AML-193 (cell line): ENCODE results near the gene OR5M10.
"Not testable (repeated sequence)": the region's sequence is repeated elsewhere in the genome, so short reads cannot be mapped to it uniquely, and the experiment has no call there.

ENCODE experiments used
- DNase-seq, 2 experiments: peaks; one replicate each; lab custom pipeline; 2025; lab: John Stamatoyannopoulos, UW

The OR5M10 gene

DNA sequence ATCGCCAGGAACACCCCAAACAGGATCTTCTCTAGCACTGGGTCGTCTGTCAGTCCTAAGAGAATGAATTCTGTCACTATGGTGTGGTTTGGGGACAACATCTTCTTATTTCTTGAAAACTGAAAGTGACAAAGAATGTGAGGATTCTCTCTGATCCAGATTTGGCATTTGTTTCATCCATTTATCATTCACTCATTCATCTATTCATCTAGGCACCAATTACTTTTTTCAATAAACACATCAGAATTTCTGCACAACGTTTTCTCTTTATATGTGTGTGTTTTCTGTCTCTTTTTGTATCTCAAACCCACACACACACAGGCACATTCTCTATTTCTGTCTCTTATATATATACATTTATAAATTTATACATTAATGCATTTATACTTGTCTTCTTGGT, at the start of gene OR5M10:
Gene OR5M10, minus strand, starts transcription at position 101 of the 400 bp plus-strand sequence. Its CDS starts 0 bp downstream, at position 101.
- DNase-seq: no peak

DNA sequence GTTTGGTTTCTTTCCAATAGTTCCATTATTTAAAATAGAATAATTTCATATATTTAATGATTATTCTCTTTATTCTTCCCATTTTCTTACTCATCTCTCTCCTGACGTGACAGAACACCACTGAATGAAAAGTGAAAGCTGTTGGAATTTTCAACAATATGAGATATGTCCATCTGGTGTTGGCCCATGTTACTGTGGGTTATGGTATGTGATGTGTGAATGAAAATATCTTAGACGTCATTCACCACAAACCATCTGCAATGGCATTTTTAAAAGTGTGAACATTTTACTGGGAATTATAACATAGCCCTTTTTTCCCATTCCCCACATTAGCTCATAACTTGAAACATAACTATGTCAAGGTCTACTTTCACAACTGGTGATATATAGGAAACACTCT, 48.4 kb upstream of the OR5M10 start:
- no peak for DNase-seq

DNA sequence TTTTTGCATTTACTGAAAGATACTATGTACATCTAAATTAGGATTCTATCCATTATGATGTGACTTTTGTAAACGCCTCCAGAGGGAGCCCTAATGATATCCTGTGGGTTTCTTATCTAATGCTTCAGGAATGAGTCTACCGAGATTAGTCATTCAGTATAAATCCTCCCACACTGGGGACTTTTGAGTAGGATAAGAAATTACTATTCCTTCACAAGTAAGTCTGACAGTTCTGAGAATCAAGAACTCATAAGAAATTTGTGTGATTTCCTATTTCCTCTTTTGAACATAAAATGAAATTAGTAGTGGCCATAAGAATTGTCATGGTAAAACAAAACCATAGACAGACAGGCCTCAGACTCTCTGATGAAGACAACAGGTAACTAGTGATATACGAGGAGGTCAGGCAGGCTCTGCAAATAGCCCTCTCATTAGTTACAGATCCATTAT, 47.2 kb upstream of the OR5M10 start:
- peak; percentile 19 to 49 for DNase-seq

DNA sequence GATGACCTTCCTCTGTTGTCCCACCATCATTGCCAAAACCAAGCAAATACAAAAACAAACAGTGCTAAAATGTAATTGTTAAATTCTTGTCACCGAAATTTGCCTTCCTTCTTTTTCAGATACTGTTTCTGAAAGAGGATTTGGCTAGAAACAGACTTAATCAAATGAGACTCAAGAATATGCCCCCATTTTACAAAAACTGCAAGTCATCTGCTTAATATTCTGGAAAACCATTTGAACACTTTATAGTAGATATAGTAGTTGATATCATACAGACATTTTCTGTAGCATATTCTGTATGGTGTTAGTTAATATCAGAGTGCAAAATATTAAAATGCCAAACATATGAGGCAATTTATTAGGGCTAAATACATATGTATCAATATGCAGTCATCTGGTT, 33.7 kb upstream of the OR5M10 start:
- DNase-seq: no peak

DNA sequence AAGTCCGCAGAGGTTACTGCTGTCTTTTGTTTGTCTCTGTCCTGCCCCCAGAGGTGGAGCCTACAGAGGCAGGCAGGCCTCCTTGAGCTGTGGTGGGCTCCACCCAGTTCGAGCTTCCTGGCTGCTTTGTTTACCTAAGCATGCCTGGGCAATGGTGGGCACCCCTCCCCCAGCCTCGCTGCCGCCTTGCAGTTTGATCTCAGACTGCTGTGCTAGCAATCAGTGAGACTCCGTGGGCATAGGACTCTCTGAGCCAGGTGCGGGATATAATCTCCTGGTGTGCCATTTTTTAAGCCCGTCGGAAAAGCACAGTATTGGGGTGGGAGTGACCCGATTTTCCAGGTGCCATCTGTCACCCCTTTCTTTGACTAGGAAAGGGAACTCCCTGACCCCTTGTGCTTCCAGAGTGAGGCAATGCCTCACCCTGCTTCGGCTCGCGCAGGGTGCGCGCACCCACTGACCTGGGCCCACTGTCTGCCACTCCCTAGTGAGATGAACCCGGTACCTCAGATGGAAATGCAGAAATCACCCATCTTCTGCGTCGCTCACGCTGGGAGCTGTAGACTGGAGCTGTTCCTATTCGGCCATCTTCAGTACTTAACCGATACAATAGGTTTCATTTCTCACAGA, 14.7 kb upstream of the OR5M10 start:
- DNase-seq: not testable (repeated sequence)

DNA sequence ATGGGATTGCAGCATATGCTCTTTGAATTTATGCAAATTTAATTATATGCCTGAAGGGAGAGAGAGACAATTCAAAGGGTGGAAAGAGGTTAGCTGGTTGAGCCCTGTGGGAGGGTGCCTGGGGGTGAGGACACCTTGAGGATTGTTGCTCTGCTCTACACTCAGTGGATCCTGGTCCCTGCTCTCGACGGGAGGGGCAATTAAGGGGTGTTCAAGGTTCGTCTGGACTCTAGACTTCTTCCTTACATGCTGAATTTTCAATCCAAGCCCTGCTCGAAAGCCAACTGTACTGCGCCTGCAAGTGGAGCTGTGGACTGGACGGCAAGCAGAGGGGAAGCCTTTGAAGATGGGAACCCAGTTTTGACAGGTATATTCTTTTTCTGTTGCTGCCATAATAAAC, 18.9 kb downstream of the OR5M10 start:
- no peak for DNase-seq

DNA sequence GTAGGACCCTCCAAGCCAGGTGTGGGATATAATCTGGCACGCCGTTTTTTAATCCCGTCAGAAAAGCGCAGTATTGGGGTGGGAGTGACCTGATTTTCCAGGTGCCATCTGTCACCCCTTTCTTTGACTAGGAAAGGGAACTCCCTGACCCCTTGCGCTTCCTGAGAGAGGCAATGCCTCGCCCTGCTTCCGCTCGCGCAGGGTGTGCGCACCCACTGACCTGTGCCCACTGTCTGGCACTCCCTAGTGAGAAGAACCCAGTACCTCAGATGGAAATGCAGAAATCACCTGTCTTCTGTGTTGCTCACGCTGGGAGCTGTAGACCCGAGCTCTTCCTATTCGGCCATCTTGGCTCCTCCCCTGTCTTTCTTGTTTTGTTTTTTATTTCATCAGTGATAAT, 22.8 kb downstream of the OR5M10 start:
- not testable (repeated sequence) for DNase-seq

DNA sequence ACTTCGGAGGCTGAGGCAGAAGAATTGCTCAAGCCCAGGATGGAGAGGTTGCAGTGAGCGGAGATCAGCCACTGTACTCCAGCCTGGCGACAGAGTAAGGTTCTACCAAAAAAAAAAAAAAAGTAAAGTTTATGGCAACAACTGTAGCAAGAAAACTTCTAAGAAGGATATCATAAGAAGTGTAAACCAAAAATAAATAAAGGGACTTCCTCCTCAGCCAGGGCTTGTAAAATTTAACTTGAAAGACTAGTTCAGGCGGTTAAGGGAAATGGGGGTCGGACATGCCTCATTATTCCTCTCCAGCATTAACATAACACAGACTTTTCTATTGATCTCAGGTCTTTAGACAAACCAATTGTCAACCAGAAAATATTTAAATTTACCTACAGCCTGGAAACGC, 32.0 kb downstream of the OR5M10 start:
- DNase-seq: no peak

DNA sequence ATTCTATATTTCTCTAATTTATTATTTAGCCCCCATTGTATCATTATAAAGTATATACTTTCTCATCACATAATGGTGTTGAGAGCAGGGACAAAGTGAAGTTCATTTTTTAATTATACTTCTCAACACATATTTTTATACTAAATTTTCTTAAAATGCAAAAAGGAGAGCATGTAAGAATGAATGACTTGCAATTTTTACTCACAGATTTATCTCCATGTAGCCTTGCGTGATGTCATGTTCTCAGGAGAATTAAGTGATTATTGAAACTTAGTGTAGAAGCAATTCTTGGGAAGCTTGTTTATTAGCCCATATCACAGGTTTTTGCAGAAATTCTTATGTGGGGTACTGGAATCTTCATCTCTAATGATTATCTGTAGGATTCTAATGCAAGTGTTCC, 33.8 kb downstream of the OR5M10 start:
- DNase-seq: no peak

DNA sequence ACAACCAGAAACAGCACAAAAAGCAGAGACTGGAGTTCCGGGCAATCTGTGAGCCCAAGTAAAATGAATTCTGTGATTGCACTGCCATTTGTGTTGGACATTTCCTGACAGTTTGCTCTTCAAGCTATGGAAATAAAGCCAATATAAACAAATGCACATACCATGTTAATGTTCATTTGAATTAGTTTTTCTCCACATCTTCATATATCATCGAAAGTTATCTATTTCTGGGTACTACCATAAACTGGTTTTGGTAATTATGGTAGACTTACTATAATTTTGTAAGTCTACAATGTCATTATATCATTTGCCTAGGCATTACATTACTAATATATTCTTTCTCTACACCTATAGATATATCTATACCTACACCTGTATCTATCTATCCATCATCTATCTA, 34.4 kb downstream of the OR5M10 start, which contains the start of gene OR5M11:
Gene OR5M11, minus strand, starts transcription at position 101 of the 400 bp plus-strand sequence. Its CDS starts 0 bp downstream, at position 101.
- no peak for DNase-seq

DNA sequence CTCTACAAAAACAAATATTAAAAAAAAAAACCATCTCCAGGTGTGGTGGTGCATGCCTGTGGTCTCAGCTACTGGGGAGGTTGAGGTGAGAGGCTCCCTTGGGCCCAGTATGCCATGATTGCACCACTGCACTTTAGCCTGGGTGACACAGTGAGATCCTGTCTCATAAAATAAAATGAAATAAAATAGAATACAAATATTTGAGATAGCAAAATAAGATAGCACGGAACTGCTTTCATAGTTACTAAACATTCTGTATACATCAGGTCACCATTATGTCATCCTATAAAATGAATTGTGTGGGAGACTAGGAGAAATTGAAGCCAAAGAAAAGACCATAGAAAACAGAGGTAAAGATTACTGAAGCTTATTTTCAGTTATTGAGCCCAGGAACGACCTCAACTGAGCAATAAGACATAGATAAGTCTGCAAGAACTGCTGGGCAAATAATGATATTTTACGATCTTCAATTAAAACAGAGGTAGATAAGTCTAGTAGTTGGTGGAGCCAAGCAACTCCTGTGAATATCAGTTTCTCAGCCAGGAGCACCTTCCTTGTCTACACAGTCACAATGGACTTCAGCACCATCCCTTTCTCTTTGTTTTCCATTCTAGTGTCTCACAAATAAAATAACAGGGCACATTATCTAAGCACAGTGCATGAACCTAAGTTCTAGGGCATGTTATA, 44.3 kb downstream of the OR5M10 start:
- DNase-seq: no peak

DNA sequence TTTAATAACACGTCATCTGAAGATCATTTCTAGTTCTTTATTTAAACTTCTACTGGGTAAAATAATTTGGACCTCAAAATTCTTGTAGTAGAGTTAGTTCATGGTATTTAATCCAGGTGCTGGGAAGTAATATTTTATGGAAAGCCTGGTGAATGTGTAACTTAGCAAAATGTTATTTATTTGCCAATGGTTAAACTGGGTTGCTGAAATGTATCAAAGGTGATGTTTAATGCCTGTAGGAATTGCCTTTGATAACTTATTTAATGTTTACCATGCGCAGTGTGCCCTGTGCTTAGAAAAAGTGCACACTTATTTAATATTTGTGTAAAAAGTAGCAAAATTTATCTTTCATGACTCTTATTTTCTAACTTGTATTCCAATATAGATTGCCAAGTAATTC, 45.7 kb downstream of the OR5M10 start:
- no peak for DNase-seq
